Measurements from ENCODE around the gene RPS4Y1.

Gene RPS4Y1

DNA sequence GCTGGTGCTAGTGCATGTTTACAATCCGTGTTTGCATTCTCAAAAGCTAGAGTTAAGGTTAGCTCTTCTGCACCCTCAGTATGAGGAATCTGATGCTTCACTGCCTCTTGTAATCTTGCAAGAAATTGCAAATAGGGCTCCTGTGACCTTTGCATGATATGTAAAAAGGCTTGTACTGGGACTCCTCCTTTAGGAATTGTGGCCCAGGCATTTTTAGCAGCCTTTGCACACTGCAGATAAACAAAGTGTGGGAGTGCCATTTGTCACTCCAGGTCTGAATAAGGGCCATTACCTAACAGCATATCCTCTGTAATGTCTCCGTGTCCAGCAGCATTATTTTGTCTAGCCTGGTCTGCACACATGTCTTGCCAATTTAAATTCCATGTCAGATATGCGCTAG is 44.5 kb downstream of the RPS4Y1 start:
- no peak for FAIRE-seq

DNA sequence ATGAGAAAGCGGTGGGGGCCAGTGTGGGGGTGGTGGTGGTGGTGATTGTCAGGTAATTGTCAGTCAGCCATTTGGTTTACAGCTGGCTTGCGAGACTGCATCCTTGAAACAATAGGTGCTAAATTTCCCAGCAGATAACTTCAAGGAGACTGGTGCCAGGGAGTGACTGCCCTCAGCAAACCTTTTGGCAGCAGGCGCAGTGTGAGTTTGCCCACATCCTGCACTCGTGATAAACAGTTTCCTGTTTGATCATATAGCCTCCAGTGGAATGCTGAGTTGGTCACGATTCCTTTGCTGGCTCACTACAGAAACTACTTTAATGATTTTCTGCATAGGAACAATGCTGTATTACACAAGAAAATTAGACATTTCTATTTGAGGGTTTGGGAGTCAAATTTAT is 46.0 kb downstream of the RPS4Y1 start:
- no peak for FAIRE-seq

DNA sequence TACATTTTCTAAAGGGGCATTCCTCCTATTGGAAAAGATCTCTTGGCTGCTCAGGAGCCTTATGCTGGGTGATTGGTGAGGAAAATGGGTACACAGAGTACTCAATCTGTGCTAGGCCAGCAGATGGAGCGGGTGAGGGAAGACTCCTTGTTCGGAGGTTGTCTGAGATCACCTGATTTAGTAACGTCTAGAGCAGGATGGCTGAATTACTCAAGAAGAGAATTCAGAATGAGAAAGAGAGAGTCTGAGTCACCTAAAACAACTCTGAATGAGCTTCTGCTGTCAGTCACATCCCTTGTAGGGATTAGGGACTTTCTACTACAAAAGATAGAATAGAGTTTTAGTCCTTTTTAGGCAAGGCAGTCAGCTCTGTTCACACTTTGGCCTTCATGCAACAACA is 46.6 kb downstream of the RPS4Y1 start:
- FAIRE-seq, result no peak

DNA sequence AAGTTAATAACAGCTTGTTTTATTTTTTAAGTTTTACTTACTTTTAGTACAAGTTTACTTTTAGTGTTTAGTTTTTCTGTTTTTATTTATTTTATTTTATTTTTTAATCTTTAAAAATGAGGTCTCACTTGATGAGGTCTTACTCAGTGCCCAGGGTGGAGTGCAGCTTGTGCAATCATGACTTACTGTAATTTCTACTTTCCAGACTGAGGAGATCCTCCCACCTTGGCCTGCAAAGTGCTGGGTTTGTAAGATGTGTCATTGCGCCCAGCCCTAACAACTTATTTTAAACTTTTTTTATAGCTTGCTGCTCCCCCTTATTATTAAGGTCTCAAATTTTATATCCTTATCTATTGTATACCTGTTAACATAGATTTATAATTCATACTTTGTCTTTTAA is 52.1 kb downstream of the RPS4Y1 start:
- FAIRE-seq, result peak; percentile 82

DNA sequence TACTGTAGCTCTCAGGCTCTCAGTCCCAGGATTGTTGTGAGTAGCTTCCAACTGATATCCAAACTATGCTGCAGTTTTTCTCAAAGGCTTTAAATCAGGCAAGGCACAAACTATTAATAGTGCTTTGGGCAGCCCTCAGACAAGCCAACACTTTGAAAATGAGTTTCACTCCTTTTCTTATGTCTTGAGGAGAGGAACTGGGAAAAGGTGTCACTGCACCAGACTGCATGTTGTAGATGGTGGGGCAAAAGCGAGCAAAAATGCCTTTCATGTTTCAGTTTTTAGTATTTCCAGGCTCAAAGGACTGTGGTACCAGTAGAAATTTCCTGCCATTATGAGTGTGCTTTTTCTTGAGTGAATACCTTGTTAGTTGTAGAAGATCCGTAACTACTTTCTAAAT is 54.6 kb downstream of the RPS4Y1 start:
- FAIRE-seq, result no peak

DNA sequence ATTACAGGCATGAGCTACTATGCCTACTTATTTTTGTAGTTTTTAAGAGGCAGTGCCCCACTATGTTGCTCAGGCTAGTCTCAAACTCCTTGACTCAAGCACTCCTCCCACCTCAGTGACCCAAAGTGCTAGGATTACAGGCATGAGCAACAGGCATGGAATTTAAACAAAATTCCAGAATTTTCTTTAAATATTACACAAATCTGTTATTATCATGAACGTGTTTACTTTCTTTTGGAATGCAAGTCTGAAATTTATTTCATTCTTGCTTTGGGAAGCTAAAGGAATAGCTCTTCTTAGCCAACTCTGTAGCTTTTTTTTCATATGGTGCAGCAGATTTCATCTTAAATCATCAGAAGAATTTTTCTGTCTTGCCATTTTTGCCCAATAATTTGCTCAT is 66.0 kb downstream of the RPS4Y1 start:
- FAIRE-seq, result no peak

DNA sequence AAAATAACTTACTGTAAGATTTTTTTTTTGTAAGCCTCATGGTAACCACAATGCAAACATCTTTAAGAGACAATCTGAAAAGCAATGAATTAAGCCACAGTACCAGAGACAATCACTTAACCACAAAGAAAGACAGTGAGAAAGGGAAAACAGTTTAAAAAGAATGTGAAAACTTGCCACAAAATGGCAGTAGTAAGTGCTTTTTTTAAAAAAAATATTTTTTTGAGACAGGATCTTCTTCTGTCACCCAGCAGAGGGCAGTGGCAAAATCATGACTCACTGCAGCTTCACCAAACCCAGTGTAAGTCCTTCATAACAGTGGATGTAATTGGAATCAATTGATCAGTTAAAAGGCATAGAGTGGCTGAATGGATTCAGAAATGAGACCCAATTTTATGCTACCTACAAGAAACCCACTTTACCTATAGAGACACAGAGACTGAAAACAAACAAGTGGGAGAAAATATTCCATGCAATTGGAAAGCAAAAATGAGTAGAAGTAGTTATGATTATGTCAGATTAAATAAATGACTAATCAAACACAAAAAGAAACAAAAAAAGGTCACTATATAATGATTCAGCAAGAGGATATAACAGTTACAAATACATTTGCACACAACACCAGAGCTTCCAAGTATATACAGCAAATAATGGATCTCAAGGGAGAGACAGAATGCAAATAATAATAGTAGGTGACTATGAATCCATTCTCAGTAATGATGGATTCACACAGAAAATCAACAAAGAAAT is 71.8 kb downstream of the RPS4Y1 start:
- peak; percentile 6 for FAIRE-seq

All from G401.6 (cell line).